K562 (cell line): Measurements from ENCODE around the gene FBXW7. TPM values are rescaled to one million over a fixed set of nuclear protein-coding genes. Genes with fewer than 3 reads are reported as not detected.

Experiments used
- CBX8 ChIP-seq: fragments of 200-600 bp; sonication (generic); IDR thresholded peaks from 2 replicates; pipeline ENCODE4 v1.6.1; 2012; ENCODE audit warnings: borderline replicate concordance, mixed run types, low read depth, mild to moderate bottlenecking, moderate library complexity, mixed read lengths, low read length, control low read depth, inconsistent platforms; ENCODE audit not compliant: poor library complexity, severe bottlenecking; ENCODE audit errors: extremely low read depth
- CXXC5 ChIP-seq: fragments of 250-450 bp; sonication (Bioruptor Pico); IDR thresholded peaks from 2 replicates; pipeline ENCODE4 v1.8.0; 2022; ENCODE audit warnings: inconsistent platforms, mild to moderate bottlenecking, moderate library complexity
- DNMT1 ChIP-seq: fragments of 450-650 bp; IDR thresholded peaks from 2 replicates; pipeline ENCODE4 v1.6.1; 2016; ENCODE audit warnings: antibody characterized with exemption, mild to moderate bottlenecking
- ELF2 ChIP-seq: fragments of 250-450 bp; sonication (Bioruptor Pico); IDR thresholded peaks from 2 replicates; pipeline ENCODE4 v1.5.0; 2021; ENCODE audit warnings: mild to moderate bottlenecking
- ESRRB ChIP-seq: fragments of 250-450 bp; sonication (Bioruptor Pico); IDR thresholded peaks from 2 replicates; pipeline ENCODE4 v1.5.0; 2020; ENCODE audit warnings: mild to moderate bottlenecking, moderate library complexity, borderline replicate concordance
- FOS ChIP-seq: IDR thresholded peaks from 3 replicates; pipeline ENCODE4 v1.6.1; 2011; ENCODE audit not compliant: insufficient read length; ENCODE audit errors: extremely low read depth
- GTF2E2 ChIP-seq: fragments of 200-800 bp; sonication (Bioruptor generic); IDR thresholded peaks from 2 replicates; pipeline ENCODE4 v1.6.1; 2016; ENCODE audit warnings: missing genetic modification characterization, missing compliant biosample characterization
- MYBL2 ChIP-seq, 2 experiments: fragments of 450-650 bp in 1 of 2; sonication (generic) in 1 of 2; formaldehyde crosslinking in 1 of 2; IDR thresholded peaks; 2 replicates each; pipeline versions ENCODE4 v1.6.1 to v1.8.1; 2017 to 2022; ENCODE audit warnings: borderline replicate concordance in 1 of 2, inconsistent platforms in 1 of 2, low read depth in 1 of 2, mild to moderate bottlenecking in 1 of 2, missing genetic modification reagents in 1 of 2, moderate library complexity in 1 of 2
- NCOA2 ChIP-seq, 2 experiments: fragments of 450-650 bp; IDR thresholded peaks; 2 replicates each; pipeline ENCODE4 v1.6.1; 2018; ENCODE audit warnings: mild to moderate bottlenecking in 2 of 2, moderate library complexity in 1 of 2; ENCODE audit not compliant: partially characterized antibody in 2 of 2
- NELFE ChIP-seq: IDR thresholded peaks from 2 replicates; pipeline ENCODE4 v1.6.1; 2011; ENCODE audit warnings: mild to moderate bottlenecking; ENCODE audit not compliant: insufficient read depth, insufficient read length
- NRF1 ChIP-seq, 2 experiments: fragments of 450-650 bp; IDR thresholded peaks in 1 of 2; conservative IDR thresholded peaks in 1 of 2; 2 replicates each; pipeline ENCODE4 v1.6.1; 2014; ENCODE audit warnings: mild to moderate bottlenecking in 2 of 2
- PHB2 ChIP-seq: fragments of 450-650 bp; IDR thresholded peaks from 2 replicates; pipeline ENCODE4 v1.6.1; 2017; ENCODE audit warnings: low read depth
- PTRF ChIP-seq: fragments of 450-650 bp; IDR thresholded peaks from 2 replicates; pipeline ENCODE4 v1.6.1; 2016; ENCODE audit warnings: mild to moderate bottlenecking, missing genetic modification characterization, missing compliant biosample characterization
- RAD51 ChIP-seq: fragments of 450-650 bp; IDR thresholded peaks from 2 replicates; pipeline ENCODE4 v1.7.1; 2016; ENCODE audit warnings: low read depth, mild to moderate bottlenecking, borderline replicate concordance
- RFX1 ChIP-seq: fragments of 450-650 bp; IDR thresholded peaks from 2 replicates; pipeline ENCODE4 v1.6.1; 2016; ENCODE audit warnings: mild to moderate bottlenecking, moderate library complexity
- SAFB ChIP-seq: fragments of 200-400 bp; formaldehyde crosslinking; IDR thresholded peaks from 2 replicates; pipeline ENCODE4 v1.6.1; 2017; ENCODE audit warnings: low read depth, low read length, borderline replicate concordance
- SLC30A9 ChIP-seq: fragments of 250-450 bp; sonication (Bioruptor Pico); IDR thresholded peaks from 2 replicates; pipeline ENCODE4 v1.8.0; 2022; ENCODE audit warnings: mild to moderate bottlenecking, moderate library complexity
- TCFL5 ChIP-seq: fragments of 250-450 bp; sonication (Bioruptor Pico); conservative IDR thresholded peaks from 2 replicates; pipeline ENCODE4 v1.6.1; 2021; ENCODE audit warnings: mild to moderate bottlenecking, moderate library complexity, matching md5 sums
- polyA plus RNA-seq, 8 experiments: library from polyadenylated mRNA; depleted of rRNA in 4 of 8; stranded (reverse) in 5 of 8; unstranded in 3 of 8; fragments of >200 nt; fragmentation: Nextera tagmentation in 2 of 8; fragmentation: Illumina TruSeq in 1 of 8; extraction: Ambion mirVana in 2 of 8; extraction: Trizol in 1 of 8; gene quantifications; 2 replicates each; pipeline versions ENCODE4 v1.2.1 to v1.2.3, GENCODE V29; 2011 to 2014; ENCODE audit warnings: inconsistent platforms in 1 of 8, missing spikeins in 1 of 8
- total RNA-seq, 7 experiments: library from RNA; depleted of rRNA in 6 of 7; stranded (reverse); fragments of >200 nt in 6 of 7; fragmentation: Illumina TruSeq in 2 of 7; extraction: Trizol in 2 of 7; gene quantifications; 2 replicates each; pipeline versions ENCODE4 v1.2.1 to v1.2.3, GENCODE V29; 2011 to 2021; ENCODE audit warnings: low replicate concordance in 1 of 7
- TF ChIP-seq, protein P1 (sequence below): fragments of 150-350 bp; IDR thresholded peaks from 2 replicates; pipeline ENCODE4 v1.6.1; 2014; ENCODE audit warnings: low read depth, mild to moderate bottlenecking, low read length, borderline replicate concordance
- TF ChIP-seq, protein P2 (sequence below): fragments of 150-350 bp; conservative IDR thresholded peaks from 2 replicates; pipeline ENCODE4 v1.6.1; 2014; ENCODE audit warnings: low read length
- TF ChIP-seq, protein P3 (sequence below): fragments of 250-450 bp; sonication (Bioruptor Pico); IDR thresholded peaks from 2 replicates; pipeline ENCODE4 v1.8.0; 2021; ENCODE audit warnings: borderline replicate concordance, mild to moderate bottlenecking, moderate library complexity; ENCODE audit not compliant: poor library complexity, severe bottlenecking

The FBXW7 gene
- total and polyA plus RNA-seq, 9 of the 15 experiments (the other 6 are each of a cell fraction or from before 2014, with no cell fraction given) = 6.8 to 44.2 (median 16.4) TPM

DNA sequence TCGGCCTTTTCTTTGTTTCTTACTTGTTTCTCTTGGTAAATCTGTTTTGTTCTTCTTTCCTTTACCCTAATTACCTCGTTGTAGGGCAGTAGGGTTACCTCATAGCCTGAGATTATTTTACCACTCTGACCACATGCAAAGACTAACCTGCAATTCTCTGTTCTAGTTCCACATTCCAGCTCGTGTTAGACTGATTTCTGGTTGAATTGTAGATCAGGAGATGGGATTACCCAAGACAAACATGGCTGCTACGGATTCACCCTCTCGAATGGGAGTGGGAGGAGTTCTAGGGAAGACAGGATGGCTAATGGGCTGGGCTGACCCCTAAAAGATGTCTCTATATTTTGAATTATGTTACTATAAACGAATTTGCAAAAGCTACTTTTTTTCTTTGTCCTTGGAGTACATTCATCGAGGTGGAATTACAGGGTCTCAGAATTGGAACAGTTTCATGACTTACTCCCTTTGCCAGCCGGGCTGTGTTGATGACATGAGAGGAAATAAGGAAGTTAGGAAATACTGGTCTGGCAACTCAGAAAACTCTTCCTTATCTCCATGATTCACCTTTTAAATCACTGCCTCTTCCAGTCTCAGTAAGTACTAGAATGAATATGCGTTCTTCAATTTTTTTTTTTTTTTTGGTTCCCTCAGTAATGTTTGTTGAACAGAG is 36.7 kb upstream of the FBXW7 start (continued):
- TF ChIP-seq CBX8 (no peak), CXXC5 (peak; percentile 64), MYBL2 (IDR thresholded peaks at IDR 0.05; ENCODE audit: low read depth) (no peak), MYBL2 (CRISPR knock-in tag; IDR thresholded peaks at IDR 0.05; ENCODE audit: borderline replicate concordance) (no peak), FOS (no peak), DNMT1 (no peak), RFX1 (no peak), PTRF (no peak), SLC30A9 (CRISPR knock-in tag) (no peak), ELF2 (CRISPR knock-in tag) (no peak), GTF2E2 (tag) (no peak), NELFE (no peak), ESRRB (no peak), NCOA2 (IDR thresholded peaks at IDR 0.05; ENCODE audit: partially characterized antibody in 2 of 2) (no peak), RAD51 (no peak), PHB2 (no peak; the same call in 1 of the 2 replicates), SAFB (no peak), TCFL5 (CRISPR knock-in tag) (no peak), NRF1 (conservative IDR thresholded peaks at IDR 0.05 in 1 of 2, IDR thresholded peaks at IDR 0.05 in 1 of 2) (no peak)
- TF ChIP-seq, protein P1, sequence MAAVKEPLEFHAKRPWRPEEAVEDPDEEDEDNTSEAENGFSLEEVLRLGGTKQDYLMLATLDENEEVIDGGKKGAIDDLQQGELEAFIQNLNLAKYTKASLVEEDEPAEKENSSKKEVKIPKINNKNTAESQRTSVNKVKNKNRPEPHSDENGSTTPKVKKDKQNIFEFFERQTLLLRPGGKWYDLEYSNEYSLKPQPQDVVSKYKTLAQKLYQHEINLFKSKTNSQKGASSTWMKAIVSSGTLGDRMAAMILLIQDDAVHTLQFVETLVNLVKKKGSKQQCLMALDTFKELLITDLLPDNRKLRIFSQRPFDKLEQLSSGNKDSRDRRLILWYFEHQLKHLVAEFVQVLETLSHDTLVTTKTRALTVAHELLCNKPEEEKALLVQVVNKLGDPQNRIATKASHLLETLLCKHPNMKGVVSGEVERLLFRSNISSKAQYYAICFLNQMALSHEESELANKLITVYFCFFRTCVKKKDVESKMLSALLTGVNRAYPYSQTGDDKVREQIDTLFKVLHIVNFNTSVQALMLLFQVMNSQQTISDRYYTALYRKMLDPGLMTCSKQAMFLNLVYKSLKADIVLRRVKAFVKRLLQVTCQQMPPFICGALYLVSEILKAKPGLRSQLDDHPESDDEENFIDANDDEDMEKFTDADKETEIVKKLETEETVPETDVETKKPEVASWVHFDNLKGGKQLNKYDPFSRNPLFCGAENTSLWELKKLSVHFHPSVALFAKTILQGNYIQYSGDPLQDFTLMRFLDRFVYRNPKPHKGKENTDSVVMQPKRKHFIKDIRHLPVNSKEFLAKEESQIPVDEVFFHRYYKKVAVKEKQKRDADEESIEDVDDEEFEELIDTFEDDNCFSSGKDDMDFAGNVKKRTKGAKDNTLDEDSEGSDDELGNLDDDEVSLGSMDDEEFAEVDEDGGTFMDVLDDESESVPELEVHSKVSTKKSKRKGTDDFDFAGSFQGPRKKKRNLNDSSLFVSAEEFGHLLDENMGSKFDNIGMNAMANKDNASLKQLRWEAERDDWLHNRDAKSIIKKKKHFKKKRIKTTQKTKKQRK = no peak
- TF ChIP-seq, protein P2, sequence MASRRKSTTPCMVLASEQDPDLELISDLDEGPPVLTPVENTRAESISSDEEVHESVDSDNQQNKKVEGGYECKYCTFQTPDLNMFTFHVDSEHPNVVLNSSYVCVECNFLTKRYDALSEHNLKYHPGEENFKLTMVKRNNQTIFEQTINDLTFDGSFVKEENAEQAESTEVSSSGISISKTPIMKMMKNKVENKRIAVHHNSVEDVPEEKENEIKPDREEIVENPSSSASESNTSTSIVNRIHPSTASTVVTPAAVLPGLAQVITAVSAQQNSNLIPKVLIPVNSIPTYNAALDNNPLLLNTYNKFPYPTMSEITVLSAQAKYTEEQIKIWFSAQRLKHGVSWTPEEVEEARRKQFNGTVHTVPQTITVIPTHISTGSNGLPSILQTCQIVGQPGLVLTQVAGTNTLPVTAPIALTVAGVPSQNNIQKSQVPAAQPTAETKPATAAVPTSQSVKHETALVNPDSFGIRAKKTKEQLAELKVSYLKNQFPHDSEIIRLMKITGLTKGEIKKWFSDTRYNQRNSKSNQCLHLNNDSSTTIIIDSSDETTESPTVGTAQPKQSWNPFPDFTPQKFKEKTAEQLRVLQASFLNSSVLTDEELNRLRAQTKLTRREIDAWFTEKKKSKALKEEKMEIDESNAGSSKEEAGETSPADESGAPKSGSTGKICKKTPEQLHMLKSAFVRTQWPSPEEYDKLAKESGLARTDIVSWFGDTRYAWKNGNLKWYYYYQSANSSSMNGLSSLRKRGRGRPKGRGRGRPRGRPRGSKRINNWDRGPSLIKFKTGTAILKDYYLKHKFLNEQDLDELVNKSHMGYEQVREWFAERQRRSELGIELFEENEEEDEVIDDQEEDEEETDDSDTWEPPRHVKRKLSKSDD = no peak
- TF ChIP-seq, protein P3, sequence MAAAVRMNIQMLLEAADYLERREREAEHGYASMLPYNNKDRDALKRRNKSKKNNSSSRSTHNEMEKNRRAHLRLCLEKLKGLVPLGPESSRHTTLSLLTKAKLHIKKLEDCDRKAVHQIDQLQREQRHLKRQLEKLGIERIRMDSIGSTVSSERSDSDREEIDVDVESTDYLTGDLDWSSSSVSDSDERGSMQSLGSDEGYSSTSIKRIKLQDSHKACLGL (CRISPR knock-in tag) = no peak
